ENCODE measurements around the gene PRODH.
"Not testable (repeated sequence)": the region's sequence is repeated elsewhere in the genome, so short reads cannot be mapped to it uniquely, and the experiment has no call there.

Gene PRODH

DNA sequence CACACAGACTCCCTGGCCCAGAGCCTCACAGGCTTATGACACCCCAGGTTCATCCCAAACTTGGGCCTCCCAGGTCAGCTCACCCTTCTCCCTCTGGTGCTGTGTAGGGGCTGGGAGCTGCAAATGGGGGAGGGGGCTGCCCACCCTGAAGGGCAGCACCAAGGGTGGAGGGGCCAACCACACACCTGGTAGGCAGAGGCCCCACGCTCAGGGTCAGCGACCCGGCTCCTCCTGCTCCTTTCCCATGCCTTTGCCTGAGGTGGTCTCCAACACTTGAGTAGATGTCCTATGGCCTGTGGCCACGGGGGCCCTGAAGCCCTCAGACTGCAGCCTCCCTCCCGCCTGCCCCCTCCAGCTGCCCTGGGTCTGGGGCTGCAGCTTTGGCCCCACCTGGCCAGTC, 26.5 kb downstream of the PRODH start:
- H3K27me3 ChIP-seq (replicated peaks; ENCODE audit: control insufficient read depth, insufficient read depth, low read length): no peaks in the 10 kb centered on the region
- H3K36me3 ChIP-seq (ENCODE audit: control insufficient read depth, insufficient read depth, low read length): no peaks in the 10 kb centered on the region
- no peak for DNase-seq (ENCODE audit: extremely low read depth, insufficient read length)
- no peak for TF ChIP-seq CTCF (IDR thresholded peaks at IDR 0.05; ENCODE audit: insufficient read depth, low read length, poor library complexity, severe bottlenecking)
- H3K4me3 ChIP-seq (replicated peaks; ENCODE audit: low read depth, low read length): no peak overlapping the region

GRCh38 chr22:18906896-18907295, 29.2 kb downstream of the PRODH start:
- no peak for DNase-seq (ENCODE audit: extremely low read depth, insufficient read length)
- no peak for TF ChIP-seq CTCF (IDR thresholded peaks at IDR 0.05; ENCODE audit: insufficient read depth, low read length, poor library complexity, severe bottlenecking)
- H3K36me3 ChIP-seq (ENCODE audit: control insufficient read depth, insufficient read depth, low read length): no peaks in the 10 kb centered on the region
- no peak overlapping the region for H3K4me3 ChIP-seq (replicated peaks; ENCODE audit: low read depth, low read length)
- no peaks in the 10 kb centered on the region for H3K27me3 ChIP-seq (replicated peaks; ENCODE audit: control insufficient read depth, insufficient read depth, low read length)

DNA sequence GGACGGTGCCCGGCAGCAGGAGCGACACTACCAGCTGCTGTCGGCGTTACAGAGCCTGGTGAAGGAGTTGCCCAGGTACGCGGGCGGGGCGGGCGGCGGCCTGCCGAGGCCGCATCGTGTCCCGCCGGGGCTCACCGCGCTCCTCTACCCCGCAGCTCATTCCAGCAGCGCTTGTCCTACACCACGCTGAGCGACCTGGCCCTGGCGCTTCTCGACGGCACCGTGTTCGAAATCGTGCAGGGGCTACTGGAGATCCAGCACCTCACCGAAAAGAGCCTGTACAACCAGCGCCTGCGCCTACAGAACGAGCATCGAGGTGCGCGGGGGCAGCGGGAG, 29.7 kb downstream of the PRODH start:
- H3K4me3 ChIP-seq (replicated peaks; ENCODE audit: low read depth, low read length); DNase-seq (ENCODE audit: extremely low read depth, insufficient read length); H3K27me3 ChIP-seq (replicated peaks; ENCODE audit: control insufficient read depth, insufficient read depth, low read length); H3K36me3 ChIP-seq (ENCODE audit: control insufficient read depth, insufficient read depth, low read length): not testable (repeated sequence)

- no peaks in the 10 kb centered on the region for H3K27me3 ChIP-seq (replicated peaks; ENCODE audit: control insufficient read depth, insufficient read depth, low read length)
- no peak for TF ChIP-seq CTCF (IDR thresholded peaks at IDR 0.05; ENCODE audit: insufficient read depth, low read length, poor library complexity, severe bottlenecking)
These were observed 30.3 kb downstream of the PRODH start, which contains the start of gene DGCR6 for GRCh38 chr22:18905540-18906409. DGCR6 (plus strand) TSS chr22:18906320; CDS start chr22:18906375, 55 bp downstream.

DNA sequence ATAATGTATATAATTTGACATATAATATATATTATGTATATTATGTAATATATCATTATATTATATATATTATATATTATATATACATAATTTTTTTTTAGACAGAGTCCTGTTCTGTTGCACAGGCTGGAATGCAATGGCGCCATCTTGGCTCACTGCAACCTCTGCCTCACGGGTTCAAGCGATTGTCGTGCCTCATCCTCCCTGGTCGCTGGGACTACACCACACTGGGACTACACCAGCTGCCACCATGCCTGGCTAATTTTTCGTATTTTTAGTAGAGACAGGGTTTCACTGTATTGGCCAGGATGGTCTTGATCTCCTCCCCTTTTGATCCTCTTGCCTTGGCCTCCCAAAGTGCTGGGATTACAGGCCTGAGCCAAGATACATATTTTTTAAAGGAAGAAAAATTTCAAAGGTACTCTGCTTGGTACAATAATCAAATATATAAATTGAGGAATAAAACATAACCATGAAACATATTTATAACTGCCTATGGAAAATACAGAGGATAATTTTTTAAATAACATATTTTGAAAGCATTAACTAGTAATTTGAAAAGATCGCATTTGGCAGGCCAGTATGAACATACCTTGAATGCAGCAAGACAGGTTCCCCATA, 39.9 kb downstream of the PRODH start:
- not testable (repeated sequence) for H3K36me3 ChIP-seq (ENCODE audit: control insufficient read depth, insufficient read depth, low read length); DNase-seq (ENCODE audit: extremely low read depth, insufficient read length); H3K4me3 ChIP-seq (replicated peaks; ENCODE audit: low read depth, low read length); H3K27me3 ChIP-seq (replicated peaks; ENCODE audit: control insufficient read depth, insufficient read depth, low read length)

More at GRCh38 chr22:18905540-18906409, 30.3 kb downstream of the PRODH start, which contains the start of gene DGCR6:
- no peak for DNase-seq (ENCODE audit: extremely low read depth, insufficient read length)
- Histone ChIP-seq H3K4me3 (replicated peaks; ENCODE audit: low read depth, low read length) (no peak within 1 kb of the TSS), H3K36me3 (ENCODE audit: control insufficient read depth, insufficient read depth, low read length) (no peaks in the 10 kb centered on the region)

- H3K27me3 ChIP-seq (replicated peaks; ENCODE audit: control insufficient read depth, insufficient read depth, low read length); H3K36me3 ChIP-seq (ENCODE audit: control insufficient read depth, insufficient read depth, low read length); DNase-seq (ENCODE audit: extremely low read depth, insufficient read length); H3K4me3 ChIP-seq (replicated peaks; ENCODE audit: low read depth, low read length): not testable (repeated sequence)
These were observed 42.3 kb downstream of the PRODH start for GRCh38 chr22:18893775-18894174.

GRCh38 chr22:18890510-18891192, 45.4 kb downstream of the PRODH start:
- not testable (repeated sequence) for H3K4me3 ChIP-seq (replicated peaks; ENCODE audit: low read depth, low read length); H3K27me3 ChIP-seq (replicated peaks; ENCODE audit: control insufficient read depth, insufficient read depth, low read length); DNase-seq (ENCODE audit: extremely low read depth, insufficient read length)

More at GRCh38 chr22:18890510-18891192, 45.4 kb downstream of the PRODH start:
- H3K36me3 ChIP-seq (ENCODE audit: control insufficient read depth, insufficient read depth, low read length): not testable (repeated sequence)

All from GM06990 (cell line).